GM20000 (cell line): Measurements from ENCODE around the gene SLC2A13.

Experiments used
- DNase-seq: peaks from one replicate; pipeline ENCODE4 v3.0.0; 2012; ENCODE audit warnings: low spot score
- TF ChIP-seq, protein P1 (sequence below): IDR thresholded peaks from 2 replicates; pipeline ENCODE4 v1.5.1; 2012; ENCODE audit warnings: mild to moderate bottlenecking, control low read depth; ENCODE audit errors: extremely low read depth, missing control alignments

SLC2A13 gene

DNA sequence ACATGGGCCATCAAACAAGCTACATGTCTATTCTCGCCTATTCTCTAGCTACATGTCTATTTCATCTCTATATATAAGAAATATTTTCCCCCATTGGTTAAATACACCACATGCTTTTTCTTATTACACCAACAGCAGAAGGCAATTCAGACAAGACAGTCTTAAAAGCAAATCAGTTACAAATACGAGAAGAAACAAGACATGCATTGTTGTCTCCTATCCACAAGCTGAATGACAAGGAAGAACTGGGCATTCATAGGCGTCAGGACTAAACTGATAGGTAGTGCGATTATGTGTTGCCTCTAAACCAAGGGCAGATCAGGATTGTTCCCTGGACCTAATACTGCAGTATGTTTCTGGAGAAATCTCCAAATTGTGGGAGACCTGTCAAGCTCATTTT, 19.4 kb downstream of the SLC2A13 start:
- no peak for DNase-seq
- TF ChIP-seq, protein P1, sequence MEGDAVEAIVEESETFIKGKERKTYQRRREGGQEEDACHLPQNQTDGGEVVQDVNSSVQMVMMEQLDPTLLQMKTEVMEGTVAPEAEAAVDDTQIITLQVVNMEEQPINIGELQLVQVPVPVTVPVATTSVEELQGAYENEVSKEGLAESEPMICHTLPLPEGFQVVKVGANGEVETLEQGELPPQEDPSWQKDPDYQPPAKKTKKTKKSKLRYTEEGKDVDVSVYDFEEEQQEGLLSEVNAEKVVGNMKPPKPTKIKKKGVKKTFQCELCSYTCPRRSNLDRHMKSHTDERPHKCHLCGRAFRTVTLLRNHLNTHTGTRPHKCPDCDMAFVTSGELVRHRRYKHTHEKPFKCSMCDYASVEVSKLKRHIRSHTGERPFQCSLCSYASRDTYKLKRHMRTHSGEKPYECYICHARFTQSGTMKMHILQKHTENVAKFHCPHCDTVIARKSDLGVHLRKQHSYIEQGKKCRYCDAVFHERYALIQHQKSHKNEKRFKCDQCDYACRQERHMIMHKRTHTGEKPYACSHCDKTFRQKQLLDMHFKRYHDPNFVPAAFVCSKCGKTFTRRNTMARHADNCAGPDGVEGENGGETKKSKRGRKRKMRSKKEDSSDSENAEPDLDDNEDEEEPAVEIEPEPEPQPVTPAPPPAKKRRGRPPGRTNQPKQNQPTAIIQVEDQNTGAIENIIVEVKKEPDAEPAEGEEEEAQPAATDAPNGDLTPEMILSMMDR = no peak

DNA sequence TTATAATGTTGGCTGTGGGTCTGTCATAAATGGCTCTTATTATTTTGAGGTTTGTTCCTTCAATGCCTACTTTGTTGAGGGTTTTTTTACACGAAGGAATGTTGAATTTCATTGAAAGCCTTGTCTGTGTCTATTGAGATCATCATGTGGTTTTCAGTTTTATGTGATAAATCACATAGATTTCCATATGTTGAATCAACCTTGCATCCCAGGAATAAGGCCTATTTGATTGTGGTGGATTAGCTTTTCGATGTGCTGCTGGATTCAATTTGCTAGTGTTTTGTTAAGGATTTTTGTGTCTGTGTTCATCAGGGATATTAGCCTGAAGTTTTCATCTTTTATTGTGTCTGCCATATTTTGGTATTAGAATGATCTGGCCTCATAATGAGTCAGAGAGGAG, 27.6 kb downstream of the SLC2A13 start:
- no peak for DNase-seq
- TF ChIP-seq, protein P1 = no peak

DNA sequence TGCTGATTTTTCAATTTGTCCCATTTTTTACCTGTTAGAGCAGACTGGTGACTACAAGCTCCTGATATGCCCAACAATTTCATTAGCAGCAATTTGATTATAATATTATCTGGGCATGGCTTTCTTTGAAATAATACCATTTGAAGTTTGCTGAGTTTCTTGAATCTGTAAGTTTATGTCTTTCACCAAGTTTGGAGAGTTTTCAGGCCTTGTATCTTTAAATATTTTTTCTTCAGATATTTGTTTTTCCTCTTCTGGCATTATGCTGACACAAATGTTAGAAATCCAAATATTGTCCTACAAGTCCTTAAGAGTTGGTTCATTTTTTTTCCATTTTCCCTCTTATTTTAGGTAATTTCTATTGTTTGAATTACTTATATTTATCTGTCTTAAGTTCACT, 30.4 kb downstream of the SLC2A13 start:
- TF ChIP-seq, protein P1 = no peak
- no peak for DNase-seq

DNA sequence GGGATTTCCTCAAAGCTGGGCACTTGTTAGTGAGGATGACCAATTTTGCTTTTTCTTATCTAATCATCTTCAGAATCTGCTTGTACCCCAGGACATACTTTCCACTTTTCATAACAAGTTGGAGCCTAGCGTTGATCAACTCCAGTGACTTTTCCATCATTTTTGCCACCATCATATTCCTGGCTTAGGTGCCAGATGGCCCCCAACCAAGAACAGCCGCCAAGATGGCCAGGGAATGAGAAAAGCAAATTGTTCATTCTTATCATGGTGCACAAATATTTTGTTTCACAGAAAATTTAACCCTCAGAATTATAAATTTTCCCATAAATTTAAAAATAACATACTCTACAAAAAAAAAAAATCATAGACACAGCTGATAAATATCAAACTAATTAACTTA, 37.5 kb downstream of the SLC2A13 start:
- DNase-seq = no peak
- TF ChIP-seq, protein P1 = no peak

DNA sequence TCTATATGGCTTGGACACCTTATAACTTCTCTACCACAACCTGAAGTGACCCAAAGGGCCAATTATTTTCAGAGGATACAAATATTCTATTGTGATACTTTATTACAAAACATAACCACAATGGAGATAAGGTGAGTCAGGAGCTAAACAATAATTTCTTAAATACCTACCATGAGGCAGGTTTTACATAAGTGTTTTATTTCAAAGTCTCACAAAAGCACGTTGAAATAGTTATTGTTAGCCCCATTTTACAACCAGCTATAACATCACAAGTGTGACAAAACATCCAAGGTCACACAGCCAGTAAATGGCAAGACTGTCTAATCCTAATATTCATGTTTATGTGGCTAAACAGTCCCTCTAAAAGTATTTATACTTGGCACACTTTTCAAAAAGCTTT, 40.2 kb downstream of the SLC2A13 start:
- DNase-seq = no peak
- TF ChIP-seq, protein P1 = no peak

DNA sequence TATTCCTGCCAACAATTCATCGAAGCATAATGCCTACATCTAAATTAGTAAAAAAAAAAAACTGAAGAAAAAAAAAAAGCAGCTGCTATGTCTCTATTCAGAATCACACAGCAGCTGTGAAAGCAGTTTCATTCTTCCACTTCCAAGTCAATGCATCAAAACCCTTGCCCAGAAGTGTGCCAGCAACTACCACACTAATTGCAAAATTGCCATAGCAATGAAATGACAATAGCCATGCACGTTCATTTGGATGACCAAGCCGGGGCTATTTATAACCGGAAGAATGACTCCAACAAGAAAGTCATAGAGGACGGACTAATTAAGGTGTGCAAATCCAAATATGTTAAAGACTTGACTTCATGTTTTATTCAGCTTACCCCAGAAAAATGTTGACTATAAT, 42.5 kb downstream of the SLC2A13 start:
- no peak for DNase-seq
- TF ChIP-seq, protein P1 = no peak

DNA sequence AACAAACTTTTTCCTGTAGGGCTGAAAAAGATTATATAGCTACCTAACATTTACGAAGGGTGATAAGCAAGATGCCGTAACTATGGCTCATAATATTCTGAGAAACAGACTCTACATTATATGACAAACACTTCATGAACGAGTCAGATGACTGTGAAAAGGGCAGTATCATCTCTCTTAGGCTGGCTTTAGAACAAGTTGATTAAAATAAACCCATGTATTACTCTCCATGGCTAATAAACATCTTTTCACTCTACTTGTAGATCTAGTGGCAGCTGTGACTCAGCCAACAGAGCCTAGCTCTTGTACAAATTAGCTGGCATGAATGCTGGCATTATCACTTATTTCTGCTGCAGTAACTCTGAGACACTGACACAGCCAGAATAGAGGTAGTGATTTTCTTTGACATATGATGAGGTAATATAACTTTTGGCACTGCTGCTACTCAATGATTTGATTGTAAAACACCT, 47.1 kb downstream of the SLC2A13 start:
- TF ChIP-seq, protein P1 = no peak
- DNase-seq = no peak
